ENCODE results near the gene CTNNA1.

CTNNA1 gene

DNA sequence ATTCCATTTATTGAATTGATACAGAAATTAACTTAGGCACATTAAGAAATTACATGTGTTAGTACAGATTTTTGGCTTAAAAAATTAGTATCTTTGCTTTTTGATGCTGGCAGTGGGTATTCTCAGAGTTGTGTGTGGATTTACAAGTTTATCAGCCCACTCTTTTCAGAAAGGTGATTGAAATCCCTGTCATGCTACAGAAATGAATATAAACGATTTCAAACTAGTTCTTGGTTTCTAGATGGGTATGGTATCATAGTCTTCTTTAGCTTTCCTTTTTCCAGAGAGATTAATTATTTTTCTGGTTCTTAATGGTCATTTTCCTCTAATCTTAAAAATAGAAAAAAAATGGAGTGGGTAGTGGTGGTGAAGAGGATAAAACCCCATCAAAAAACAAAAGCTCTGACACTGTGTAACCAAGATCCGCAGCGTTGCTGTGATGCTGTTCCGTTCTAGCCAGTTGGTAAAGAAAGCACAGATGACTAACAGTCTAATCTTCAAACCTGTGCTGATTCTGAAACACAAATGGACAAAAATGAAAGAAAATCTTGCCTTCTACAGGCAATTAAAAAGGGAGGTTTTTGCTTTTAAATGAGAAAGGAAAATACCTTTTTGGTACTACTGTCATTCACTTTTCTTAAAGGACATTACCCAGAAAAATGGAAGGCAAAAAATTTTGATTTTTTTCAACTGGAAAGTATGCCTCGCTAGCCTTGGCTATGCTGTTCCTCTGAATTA lies 116.7 kb downstream of the CTNNA1 start:
- no peak for DNase-seq

DNA sequence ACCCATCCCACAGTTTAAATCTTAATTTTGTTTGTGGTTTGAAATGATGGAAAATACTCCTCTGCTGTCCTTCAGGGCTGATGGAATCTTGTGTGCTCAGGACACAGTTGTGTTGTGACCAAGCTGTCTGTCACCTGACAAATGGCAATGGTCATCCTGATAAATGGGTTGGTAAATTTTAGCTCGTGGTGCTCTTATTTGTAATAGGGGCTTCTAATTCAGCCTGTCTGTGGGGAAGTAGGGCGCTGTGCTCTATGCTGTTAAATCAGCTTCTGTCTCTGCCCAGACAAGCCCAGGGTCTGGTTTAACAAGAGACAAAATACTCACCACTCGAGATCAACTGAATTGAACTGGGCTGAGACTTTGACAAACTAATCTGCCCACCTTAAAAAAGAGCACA lies 117.4 kb downstream of the CTNNA1 start:
- DNase-seq, result no peak

DNA sequence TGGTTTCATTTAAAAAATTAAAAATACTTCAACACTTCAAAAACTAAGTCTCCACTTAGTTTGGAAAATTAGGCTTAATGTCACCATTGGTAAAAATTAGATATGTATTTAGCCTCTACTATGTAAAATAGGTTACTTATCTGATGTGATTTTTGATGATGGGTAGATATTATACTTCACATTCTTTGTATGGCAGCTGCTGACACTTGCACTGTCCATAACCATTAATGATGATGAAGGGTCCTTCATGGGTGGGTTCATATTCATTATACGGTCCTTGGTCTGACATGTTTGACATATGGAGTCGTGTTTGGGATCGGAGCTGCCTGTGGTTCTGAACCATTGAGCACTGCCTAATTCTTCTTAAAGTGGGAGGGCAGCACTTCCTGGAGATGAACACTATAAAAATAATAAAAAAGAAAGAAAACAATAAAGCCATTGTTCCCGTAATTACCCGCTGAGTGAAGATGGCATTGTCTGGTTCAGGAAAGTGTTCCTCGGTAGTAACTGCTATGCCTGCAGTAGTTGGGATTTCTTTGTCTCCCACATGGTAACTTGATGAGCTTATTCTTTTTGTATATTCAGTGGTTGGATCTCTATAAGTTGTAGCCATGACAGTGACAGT lies 119.7 kb downstream of the CTNNA1 start:
- no peak for DNase-seq

DNA sequence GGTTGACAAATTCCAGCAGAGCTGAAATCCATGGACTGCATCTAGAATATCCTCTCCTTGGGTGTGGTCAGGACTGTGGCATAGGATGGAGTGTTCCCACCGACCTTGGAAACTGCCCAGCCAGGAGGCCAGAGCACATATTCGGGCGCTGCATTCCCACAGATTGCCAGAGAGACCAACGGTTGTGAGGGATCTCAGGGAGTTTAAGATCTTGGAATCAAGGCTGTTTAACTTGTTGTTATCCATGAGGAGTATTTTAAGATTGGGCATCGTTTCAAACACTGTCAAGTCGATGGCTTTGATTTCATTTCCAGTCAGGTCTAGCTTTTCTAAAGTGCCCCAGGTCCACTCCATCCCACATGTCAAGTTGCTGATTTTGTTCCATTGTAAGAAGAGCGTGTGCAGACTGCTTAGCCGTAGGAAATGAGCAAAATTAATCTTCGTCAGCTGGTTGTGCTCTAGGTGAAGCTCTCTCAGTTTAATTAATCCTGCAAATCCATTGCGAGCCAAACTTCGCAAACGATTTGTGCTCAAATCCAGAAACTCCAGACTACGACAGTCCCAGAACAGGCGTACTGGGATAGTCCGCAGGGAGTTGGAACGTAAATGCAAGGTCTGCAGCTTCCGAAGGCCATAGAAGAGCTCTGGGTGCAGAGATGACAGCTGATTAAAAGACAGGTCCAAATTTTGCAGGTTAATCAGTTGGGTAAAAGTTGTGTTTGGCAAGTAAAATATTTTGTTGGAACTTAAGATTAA lies 120.4 kb downstream of the CTNNA1 start:
- DNase-seq, result no peak

DNA sequence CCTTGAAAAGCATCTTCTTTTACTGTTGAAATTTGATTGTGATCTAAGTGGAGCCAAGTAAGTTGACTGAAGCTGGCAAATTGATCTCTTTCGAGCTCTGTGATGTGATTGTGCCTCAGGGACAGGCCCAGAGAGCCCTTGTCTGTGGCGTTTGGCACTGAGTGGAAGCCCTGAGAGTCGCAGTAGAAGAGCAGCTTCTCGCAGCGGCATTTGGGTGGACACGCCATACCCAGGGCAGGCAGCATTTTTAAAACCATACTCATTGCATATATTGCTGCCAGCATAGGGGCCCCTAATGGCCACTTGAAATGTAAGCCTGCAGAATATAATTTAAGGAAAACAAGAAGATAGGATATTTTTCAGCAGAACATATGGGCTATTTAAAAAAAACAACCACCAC lies 121.0 kb downstream of the CTNNA1 start:
- DNase-seq, result no peak

DNA sequence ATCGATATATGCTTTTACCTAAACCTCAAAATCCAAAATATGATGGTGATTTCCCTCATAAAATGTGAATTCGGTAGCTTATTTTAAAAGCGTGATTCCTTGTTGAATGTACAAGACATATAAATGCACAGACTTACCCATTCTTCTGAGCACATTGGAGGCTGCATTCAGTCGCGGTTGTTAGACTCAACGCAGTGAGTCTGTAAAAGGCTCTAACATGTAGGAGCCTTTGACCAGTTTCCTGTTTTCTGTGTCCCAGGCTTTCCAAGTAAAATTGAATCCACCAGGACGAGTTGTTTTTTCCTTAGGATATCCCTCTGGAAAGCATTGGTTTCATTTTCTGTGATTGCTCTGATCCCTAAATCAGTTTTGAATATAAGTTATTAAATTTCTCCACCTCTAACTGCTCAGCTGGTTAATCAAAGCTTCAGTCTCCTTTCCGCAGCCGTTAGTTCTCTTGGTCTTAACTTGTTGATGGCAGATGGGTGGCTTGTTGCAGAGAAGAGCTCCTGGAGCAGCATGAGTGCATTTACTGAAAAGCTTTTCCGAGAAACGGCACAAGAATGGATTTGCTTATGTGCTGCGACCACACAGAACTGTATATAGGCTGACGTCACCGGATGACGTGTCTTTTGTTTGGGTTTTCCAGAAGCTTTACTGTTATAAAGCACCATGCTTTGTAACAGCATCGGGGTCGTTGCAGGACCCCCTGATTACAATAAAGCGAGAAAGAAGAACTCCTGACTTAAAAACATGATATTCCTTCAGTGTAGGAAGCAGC lies 121.7 kb downstream of the CTNNA1 start, which contains the start of gene LRRTM2:
Gene LRRTM2, minus strand, starts transcription at position 565 of the 781 bp plus-strand sequence. Its CDS starts 424 bp downstream, at position 141.
- no peak for DNase-seq

DNA sequence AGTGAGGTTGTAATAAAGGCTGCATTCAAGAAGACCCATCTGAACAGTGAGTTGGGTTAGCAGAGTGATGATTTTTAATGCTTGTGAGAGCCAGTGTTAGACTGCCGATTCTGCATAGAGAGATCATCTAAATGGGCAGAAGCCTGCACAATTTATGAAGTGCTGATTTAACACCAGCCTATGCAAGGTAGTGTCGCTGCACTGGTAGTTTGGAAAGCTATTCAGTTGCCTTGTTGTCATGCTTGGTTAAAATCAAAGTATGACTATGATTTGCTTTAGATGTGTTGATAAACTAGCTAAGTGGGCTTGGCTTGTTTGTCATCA lies 122.3 kb downstream of the CTNNA1 start:
- no peak for DNase-seq

DNA sequence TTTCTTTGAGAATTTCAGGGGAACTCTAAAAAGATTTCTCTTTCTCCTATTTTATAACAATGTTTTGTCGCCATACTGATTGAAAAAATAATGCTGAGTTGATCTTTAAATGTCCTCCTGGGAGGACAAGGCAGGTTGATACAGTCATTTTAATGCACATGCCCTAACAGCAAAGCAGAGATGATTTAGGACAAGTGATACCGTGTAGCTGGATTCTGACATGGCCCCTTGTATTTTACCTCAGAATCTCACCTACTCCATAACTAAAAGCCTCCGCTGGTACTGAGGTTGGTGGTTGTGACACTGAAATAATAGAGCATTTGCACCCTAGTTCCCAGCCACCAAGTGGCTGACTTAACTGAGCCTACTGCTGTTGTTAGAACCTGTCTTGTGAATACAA lies 122.7 kb downstream of the CTNNA1 start:
- DNase-seq, result no peak

DNA sequence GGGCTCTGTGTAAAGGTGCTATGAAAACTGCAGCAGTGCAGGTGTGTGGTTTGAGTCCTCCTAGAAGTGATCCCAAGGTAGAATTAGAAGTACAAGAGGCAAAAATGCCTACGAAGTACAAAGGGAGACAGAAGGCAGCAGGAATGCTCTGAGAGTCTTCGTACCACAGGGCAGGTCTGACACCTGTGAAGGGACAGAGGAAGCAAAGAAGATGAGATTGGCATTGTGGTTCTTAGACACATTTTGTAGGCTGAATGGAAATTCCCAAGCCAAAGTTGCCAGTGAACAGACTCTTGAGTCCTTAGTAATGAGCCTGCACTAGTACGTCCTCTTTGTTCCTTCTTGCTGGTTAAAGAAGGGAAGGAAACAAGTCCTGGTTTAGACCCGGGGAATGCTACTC lies 123.6 kb downstream of the CTNNA1 start:
- DNase-seq, result no peak

DNA sequence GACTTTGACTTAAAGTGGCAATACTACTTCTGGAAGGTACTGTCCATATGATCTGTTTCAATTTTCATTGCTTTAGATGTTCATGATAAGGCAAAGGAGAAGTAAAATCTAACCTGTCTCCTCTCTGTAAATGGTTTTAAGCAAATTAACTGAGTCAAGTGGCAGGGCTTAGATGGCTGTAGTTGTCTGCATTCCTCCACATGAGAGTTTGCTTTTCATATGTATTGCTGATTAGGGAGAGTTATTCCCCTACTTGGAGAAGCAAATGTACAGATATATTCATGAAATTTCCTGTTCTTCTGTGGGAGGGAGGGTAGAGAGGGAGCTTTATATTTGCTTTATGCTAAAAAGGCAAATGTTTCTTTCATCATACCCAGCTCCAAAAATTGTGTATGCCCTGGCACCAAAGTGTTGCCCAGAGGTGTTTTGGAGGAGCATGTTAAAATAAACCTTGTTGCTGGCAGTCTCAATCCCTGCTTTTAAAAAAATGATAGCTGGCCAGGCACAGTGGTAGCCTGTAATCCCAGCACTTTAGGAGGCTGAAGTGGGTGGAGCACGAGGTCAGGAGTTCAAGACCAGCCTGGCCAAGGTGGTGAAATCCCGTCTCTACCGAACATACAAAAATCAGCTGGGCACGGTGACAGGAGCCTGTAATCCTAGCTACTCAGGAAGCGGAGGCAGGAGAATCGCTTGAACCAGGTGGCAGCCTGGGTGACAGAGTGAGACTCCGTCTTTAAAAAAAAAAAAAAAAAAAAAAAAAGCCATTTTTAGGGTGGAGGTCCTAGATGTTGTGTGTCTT lies 125.4 kb downstream of the CTNNA1 start:
- no peak for DNase-seq

DNA sequence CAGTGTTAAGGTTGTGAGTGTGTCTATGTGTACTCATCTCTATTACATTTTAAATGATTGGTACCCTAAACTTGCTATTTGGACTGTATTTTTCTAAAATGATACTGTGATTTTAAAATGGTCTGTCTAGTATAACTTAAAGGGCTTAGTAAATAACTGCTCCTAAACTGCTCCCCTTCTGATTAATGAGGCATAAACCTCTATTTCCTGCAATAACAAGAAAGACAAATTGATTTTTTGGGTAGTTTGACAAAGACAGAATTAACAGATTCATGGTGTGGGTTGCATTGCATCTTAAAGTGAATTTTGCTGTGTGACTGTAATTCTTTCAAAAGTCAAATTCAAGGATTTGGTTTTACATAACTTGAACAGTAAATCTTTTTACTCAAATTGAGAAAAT lies 130.0 kb downstream of the CTNNA1 start:
- DNase-seq, result no peak

DNA sequence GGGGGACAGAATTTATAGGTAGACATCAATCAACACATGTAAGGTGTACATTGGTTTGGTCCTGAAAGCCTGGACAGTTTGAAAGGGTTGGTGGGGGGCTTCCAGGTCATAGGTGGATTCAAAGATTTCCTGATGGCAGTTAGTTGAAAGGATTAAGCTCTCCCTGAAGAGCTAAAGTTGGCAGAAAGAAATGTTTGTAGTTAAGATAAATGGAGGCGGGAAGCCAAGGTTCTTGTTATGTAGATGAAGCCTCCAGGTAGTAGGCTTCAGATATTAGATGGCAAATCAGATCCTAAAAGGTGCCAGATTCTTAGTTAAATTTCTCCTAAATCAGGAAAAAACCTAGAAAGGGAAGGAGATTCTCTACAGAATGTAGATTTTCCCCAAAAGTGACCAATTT lies 130.9 kb downstream of the CTNNA1 start:
- DNase-seq, result no peak

DNA sequence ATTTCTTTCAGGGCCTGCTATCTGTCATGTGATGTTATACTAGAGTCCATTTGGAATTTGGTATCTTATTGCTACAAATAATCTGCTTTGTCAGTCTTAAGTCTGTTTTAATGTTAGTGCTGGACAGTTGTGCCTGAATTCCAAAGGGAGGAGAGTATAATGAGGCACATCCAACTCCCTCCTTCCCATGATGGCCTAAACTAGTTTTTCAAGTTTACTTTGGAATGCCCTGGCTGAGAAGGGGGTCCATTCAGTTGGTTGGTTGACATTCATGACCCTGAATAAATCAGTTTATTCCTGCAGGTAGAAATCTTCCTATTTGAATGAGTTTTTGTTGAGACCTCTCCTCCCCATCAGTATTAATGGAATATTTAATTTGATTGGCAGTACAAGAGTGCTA lies 131.3 kb downstream of the CTNNA1 start:
- no peak for DNase-seq

DNA sequence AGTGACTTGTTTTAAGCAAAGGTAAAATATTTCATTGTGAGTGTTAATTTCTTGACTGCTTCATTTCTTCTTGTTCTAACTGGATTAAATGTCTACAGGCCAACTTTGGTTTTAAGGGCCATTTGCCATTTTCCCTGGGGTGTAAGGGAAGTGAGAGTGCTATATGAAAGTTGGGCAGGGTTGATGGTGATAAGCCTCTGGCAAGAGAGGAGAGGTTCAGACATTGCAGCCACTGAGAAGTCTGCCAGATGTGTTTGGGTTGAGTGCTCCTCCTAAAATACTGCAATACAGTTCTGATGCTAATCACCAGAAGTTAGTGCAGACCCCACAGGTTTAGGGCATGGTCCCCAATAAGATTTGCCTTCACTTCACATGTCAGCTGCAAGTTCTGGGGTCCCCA lies 136.8 kb downstream of the CTNNA1 start:
- no peak for DNase-seq

DNA sequence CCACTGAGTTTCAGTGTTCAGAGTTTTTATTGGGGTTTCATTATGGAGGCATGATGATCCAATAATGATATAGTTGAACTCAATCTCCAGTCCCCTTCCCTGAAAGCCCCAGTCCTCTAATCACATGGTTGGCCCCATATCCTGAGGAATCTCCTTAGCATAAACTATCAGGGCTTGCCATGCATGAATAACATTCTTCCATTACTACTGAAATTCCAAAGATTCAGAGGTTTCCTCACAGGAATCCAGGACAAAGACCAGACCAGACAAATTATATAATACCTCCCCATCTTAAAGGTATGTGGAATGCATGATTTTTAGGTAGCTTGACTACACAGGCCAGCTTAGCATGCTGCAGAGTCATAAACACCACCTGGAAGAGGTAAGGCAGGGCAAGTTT lies 137.4 kb downstream of the CTNNA1 start:
- no peak for DNase-seq

DNA sequence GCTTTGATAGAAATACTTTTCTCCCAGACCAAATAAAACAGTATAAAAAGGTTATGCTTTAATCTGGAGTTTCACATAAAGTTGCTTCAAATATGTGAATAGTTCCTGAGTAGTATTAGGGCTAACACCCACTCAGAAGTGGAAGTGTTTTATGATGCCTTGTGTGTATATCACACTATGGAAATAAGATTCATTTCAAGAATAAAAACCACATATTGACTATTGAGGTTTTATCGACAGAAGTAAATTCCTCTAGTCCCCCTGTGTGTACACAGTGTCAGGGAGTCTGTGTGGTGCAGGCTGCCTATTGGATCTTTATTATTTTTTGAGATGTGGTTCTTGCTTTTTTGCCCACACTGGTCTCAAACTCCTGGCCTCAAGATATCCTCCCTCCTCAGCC lies 142.7 kb downstream of the CTNNA1 start:
- DNase-seq, result no peak

DNA sequence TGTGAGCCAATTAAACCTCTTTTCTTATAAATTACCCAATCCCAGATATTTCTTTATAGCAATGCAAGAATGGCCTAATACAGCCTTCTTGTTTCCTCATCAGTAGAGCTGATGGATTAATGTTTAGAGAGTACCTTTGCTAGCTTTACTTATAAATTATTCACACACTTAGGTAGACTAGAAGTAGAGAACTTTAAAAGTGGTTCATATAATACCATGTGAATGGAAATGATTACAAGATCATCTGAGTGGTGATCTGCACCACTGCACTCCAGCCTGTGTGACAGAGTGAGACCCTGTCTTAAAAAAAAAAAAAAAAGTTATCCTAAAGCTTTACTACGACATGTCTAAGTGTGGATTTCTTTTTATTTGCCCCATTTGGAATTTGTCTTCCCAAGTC lies 145.1 kb downstream of the CTNNA1 start:
- DNase-seq, result no peak

DNA sequence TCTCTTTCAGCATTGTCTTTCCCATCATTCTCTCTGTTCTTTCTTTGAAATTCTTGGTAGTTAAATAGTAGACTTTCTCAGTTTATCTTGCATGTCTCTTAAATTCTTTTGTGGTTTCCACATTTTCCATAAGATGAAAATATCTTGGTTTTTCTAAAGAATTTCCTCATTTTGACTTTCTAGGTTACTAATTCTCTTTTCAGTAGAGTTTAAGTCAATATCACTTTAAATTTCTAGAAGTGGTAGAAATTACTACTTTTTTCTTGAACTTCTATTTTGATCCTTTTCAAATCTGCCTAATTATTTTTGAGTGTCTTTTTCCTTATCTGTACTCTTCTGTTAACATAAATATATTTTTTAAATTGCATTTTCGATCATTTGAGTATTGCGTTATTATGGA lies 145.5 kb downstream of the CTNNA1 start:
- no peak for DNase-seq

DNA sequence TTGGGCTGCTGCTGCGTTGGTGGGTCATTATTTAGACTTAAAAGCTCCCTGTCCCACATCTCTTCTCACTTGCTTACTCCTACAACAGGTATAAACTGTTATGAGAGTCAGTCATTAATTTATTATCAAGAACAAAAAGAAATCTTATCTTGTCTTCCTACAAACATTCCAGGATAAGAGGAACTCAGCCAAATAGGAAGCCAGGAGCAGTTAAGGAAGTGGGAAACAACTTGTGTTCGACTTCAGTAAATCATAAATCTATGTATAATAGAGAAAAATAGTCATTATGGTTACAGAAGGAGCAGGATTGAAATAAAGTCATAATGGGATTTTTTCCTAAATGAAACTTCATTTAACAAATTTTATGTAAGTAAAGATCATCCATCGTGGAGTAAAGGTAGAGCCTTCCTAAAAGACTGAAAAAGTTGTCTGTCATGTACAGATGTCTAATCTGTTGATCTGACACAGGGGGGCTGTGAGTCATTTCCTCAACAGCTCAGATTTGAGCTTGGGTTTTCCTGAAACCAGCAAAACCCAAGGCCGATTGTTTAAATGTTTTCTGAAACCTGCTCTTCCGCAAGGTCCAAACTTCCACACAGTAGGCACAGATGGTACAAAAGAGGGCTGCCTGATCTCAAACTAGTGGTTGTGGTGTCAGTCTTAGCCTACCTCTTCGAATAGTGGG lies 147.2 kb downstream of the CTNNA1 start:
- DNase-seq, result peak; percentile 11

DNA sequence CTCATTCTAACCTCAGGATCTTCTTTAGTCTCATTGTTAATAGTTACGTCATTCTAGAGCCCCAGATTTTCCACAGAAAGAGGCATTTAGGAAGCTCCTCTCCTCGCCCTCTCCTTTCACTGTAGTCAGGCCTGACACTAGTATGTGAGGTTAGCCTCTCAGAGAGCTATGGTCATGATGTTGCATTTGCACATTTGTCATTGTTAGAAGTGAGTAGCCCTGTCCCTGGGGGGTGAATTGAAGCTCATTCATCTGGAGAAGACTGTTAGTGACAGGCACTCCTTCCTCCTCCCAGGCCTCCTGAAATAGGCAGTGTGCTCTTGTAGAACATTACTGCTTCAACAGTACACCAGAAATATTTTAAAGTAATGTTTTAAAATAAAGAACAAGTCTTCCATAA lies 148.5 kb downstream of the CTNNA1 start:
- DNase-seq, result no peak

DNA sequence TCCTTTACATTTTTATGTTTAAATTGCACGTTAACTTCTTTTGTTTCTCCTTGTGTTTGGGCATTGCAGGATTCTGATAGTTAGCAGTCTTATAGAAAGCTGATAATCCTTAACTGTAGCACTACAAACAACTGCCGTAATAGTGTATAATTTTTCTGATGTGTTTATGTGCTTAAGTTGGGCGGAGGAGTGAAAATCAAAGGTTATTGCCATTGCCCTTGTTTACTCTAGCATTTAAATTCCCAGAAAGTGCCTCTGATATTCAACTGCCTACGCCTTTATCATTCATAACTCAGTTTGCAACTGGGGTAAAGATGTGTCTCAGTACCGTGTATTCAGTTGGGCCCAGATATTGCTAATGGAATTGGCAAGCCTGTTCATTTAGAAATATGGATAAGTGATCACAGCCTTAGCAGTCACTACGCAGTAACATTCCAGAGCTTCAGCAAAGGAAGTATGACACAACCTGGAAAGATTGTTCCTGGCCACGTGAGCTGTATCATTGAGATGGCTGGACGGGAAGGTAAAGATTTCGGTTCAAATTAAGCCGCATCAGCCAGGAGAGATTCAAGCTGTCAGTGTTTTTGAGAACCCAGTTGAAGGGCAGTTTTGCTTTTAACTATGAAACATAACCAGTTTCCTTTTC lies 150.0 kb downstream of the CTNNA1 start:
- no peak for DNase-seq
